RWPE1 (cell line): Measurements from ENCODE around the gene ADAT3.

Experiments used
- CTCF ChIA-PET: fragments of 350-600 bp; sonication (Branson Sonifier 250); formaldehyde crosslinking; extraction: SDS; loops from one replicate; lab custom pipeline; 2021; lab: Yijun Ruan, JAX
- POLR2A ChIA-PET: fragments of 400-600 bp; formaldehyde crosslinking; extraction: SDS; loops from one replicate; lab custom pipeline; 2020; ENCODE audit warnings: antibody characterized with exemption; ENCODE audit not compliant: low non-redundant PET; lab: Yijun Ruan, JAX
- DNase-seq: peaks from one replicate; pipeline ENCODE4 v3.0.0; 2012; ENCODE audit warnings: low spot score
- H3K27ac ChIP-seq: fragments of 450-650 bp; 2 replicates; pipeline ENCODE4 v1.5.1; 2017
- CTCF ChIP-seq: fragments of 450-650 bp; conservative IDR thresholded peaks from 2 replicates; pipeline ENCODE4 v1.5.1; 2017; ENCODE audit warnings: low read depth, mild to moderate bottlenecking

ADAT3 gene

GRCh38 chr19:1945899-1946298 is 40.7 kb downstream of the ADAT3 start:
- CTCF ChIA-PET = interaction anchor here (0.7 to 1.1 kb wide), 3 partner anchors 12 to 82 kb away, joined by 3 to 5 read pairs (median 3); no protein-coding TSS in a partner anchor
- peak; percentile 34 for DNase-seq
- H3K27ac ChIP-seq = peak overlapping the region; percentile 99; the same call in 1 of the 2 replicates
- POLR2A ChIA-PET = no interaction called here
- TF ChIP-seq CTCF = peak; percentile 38; the same call in 1 of the 2 replicates

GRCh38 chr19:1947651-1948209 is 42.5 kb downstream of the ADAT3 start:
- TF ChIP-seq CTCF = no peak
- peak overlapping the region; percentile 66 for H3K27ac ChIP-seq
- DNase-seq = peak; percentile 27
- POLR2A ChIA-PET = no interaction called here
- CTCF ChIA-PET = interaction anchor here (0.5 to 0.6 kb wide), 3 partner anchors 9 to 674 kb away, joined by 3 to 5 read pairs (median 3); no protein-coding TSS in a partner anchor

- no peak for TF ChIP-seq CTCF
- DNase-seq = no peak
- peak overlapping the region; percentile 66 for H3K27ac ChIP-seq
- POLR2A ChIA-PET = no interaction called here
- CTCF ChIA-PET = no interaction called here
These were observed 44.3 kb downstream of the ADAT3 start for GRCh38 chr19:1949304-1950101.

- DNase-seq = no peak
- CTCF ChIA-PET = interaction anchor here (0.5 kb wide), 1 partner anchor 53 kb away, joined by 4 read pairs; no protein-coding TSS in a partner anchor
- TF ChIP-seq CTCF = no peak
- POLR2A ChIA-PET = no interaction called here
- no peak overlapping the region for H3K27ac ChIP-seq
These were observed 45.4 kb downstream of the ADAT3 start for GRCh38 chr19:1950640-1951039.

GRCh38 chr19:1952635-1953034 is 47.4 kb downstream of the ADAT3 start:
- DNase-seq = no peak
- POLR2A ChIA-PET = no interaction called here
- CTCF ChIA-PET = no interaction called here
- TF ChIP-seq CTCF = no peak
- H3K27ac ChIP-seq = peak overlapping the region; percentile 35

- DNase-seq = no peak
- POLR2A ChIA-PET = no interaction called here
- CTCF ChIA-PET = no interaction called here
These were observed 47.8 kb downstream of the ADAT3 start for GRCh38 chr19:1953037-1953436.

More at GRCh38 chr19:1953037-1953436, 47.8 kb downstream of the ADAT3 start:
- H3K27ac ChIP-seq = peak overlapping the region; percentile 35; the same call in 1 of the 2 replicates
- TF ChIP-seq CTCF = no peak
